Kidney epithelial cell (primary cell): Measurements from ENCODE around the gene PIKFYVE. TPM values are rescaled to one million over a fixed set of nuclear protein-coding genes. Genes with fewer than 3 reads are reported as not detected.
"Not testable (repeated sequence)": the region's sequence is repeated elsewhere in the genome, so short reads cannot be mapped to it uniquely, and the experiment has no call there.

ENCODE experiments used
- DNase-seq: peaks from one replicate; pipeline ENCODE4 v3.0.0-alpha.2; 2010; ENCODE audit warnings: low read depth
- H3K27me3 ChIP-seq: 2 replicates; pipeline ENCODE4 v1.6.0; 2011; ENCODE audit warnings: low read length; ENCODE audit not compliant: control insufficient read depth, insufficient read depth
- H3K36me3 ChIP-seq: 2 replicates; pipeline ENCODE4 v1.5.1; 2011; ENCODE audit warnings: low read length; ENCODE audit not compliant: control insufficient read depth, insufficient read depth
- H3K4me3 ChIP-seq: 2 replicates; pipeline ENCODE4 v1.5.1; 2011; ENCODE audit warnings: low read depth, mild to moderate bottlenecking, control low read depth, low read length
- CTCF ChIP-seq: IDR thresholded peaks from 2 replicates; pipeline ENCODE4 v1.5.1; 2011; ENCODE audit warnings: mild to moderate bottlenecking, moderate library complexity, low read length, control low read depth, inconsistent platforms; ENCODE audit not compliant: insufficient read depth, poor library complexity, severe bottlenecking
- total RNA-seq: library from RNA; depleted of rRNA; stranded (reverse); fragments of >200 nt; gene quantifications from 2 replicates; pipeline ENCODE4 v1.2.3, GENCODE V29; 2015

The PIKFYVE gene
- total RNA-seq, 1 donor from 2014 or later: 29.1 TPM

GRCh38 chr2:208256192-208256782, 9.8 kb upstream of the PIKFYVE start:
- Histone ChIP-seq H3K27me3 (no peaks in the 10 kb centered on the region), H3K4me3 (no peak overlapping the region), H3K36me3 (no peaks in the 10 kb centered on the region)
- DNase-seq: no peak
- peak; percentile 47 for TF ChIP-seq CTCF

GRCh38 chr2:208256849-208257813, 8.9 kb upstream of the PIKFYVE start:
- not testable (repeated sequence) for H3K36me3 ChIP-seq, H3K27me3 ChIP-seq, H3K4me3 ChIP-seq, DNase-seq

- Histone ChIP-seq H3K4me3 (peak overlapping the region; percentile 53), H3K36me3 (no peaks in the 10 kb centered on the region), H3K27me3 (no peaks in the 10 kb centered on the region)
- TF ChIP-seq CTCF: no peak
- DNase-seq: no peak
These were observed 669 bp upstream of the PIKFYVE start for GRCh38 chr2:208265371-208265800.

- no peak for DNase-seq
- TF ChIP-seq CTCF: no peak
- Histone ChIP-seq H3K36me3 (no peaks in the 10 kb centered on the region), H3K4me3 (peak overlapping the region; percentile 53), H3K27me3 (no peaks in the 10 kb centered on the region)
These were observed 468 bp downstream of the PIKFYVE start for GRCh38 chr2:208266553-208266893.

GRCh38 chr2:208266936-208267335, 881 bp downstream of the PIKFYVE start:
- Histone ChIP-seq H3K36me3 (peaks cover 1% of the 10 kb centered on the region), H3K4me3 (peak overlapping the region; percentile 53), H3K27me3 (no peaks in the 10 kb centered on the region)
- no peak for DNase-seq
- TF ChIP-seq CTCF: no peak

- H3K27me3 ChIP-seq, DNase-seq, H3K36me3 ChIP-seq: not testable (repeated sequence)
- H3K4me3 ChIP-seq: peak overlapping the region; percentile 53
These were observed 1.5 kb downstream of the PIKFYVE start for GRCh38 chr2:208267526-208267925.
